GM12891 (cell line): Measurements from ENCODE around the gene NEDD9.

Experiments used
- POLR2A ChIP-seq: IDR thresholded peaks from 2 replicates; pipeline ENCODE4 v1.6.1; 2011; ENCODE audit warnings: low read depth, low read length, control low read depth
- POLR2AphosphoS5 ChIP-seq: IDR thresholded peaks from 2 replicates; pipeline ENCODE4 v1.6.1; 2011; ENCODE audit warnings: low read depth, low read length, control low read depth
- POU2F2 ChIP-seq: IDR thresholded peaks from 2 replicates; pipeline ENCODE4 v1.6.1; 2011; ENCODE audit warnings: low read depth, mild to moderate bottlenecking, control low read depth, low read length, moderate library complexity
- SPI1 ChIP-seq: IDR thresholded peaks from 2 replicates; pipeline ENCODE4 v1.6.1; 2011; ENCODE audit warnings: low read depth, low read length, control low read depth

DNA sequence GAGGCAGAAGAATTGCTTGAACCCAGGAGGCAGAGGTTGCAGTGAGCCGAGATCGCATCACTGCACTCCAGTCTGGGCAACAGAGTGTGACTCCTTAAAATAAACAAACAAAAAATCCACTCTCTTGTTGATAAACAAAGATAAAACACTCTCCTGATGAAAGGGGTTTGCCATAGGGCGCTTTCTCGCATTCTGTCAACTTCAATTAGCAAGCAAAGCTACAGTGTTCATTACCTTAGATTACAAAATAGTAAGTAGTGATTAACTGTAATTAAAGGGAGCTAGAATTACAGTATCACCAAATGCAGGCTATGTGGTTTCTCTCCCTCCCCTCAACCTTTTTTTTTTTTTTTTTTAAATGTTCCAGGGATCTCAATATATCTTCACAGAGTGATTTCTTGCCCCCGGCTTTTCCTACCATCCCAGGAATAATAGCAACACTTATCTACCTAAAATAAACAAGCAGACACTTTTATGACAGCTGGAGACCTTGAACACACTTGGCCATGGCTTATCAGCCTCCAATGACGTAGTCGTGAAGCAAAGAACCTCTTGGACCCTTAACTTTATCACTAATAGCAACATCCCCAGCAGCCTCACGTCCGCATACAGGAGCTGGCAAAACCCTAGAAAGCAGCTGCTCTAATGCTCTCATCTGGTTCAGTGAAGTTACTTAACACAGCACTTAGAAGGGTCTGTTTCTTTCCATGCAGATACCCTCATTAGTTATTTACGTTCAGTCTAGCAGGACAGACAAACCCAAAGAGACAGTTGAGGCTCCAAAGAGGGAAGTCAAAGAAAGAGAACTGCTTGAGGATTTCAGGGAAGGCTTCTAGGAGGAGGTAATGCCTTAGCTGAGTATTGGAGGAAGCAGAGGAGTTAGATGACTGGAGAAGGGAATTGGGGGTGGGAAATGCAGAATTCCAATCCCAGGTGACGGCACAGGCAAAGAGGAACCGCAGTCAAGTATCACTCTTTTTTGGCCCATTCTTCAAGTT lies 37.9 kb upstream of the NEDD9 start:
- no peak for TF ChIP-seq POLR2AphosphoS5
- no peak for TF ChIP-seq POLR2A
- TF ChIP-seq SPI1 = no peak
- no peak for TF ChIP-seq POU2F2
